Right lobe of liver (tissue), 6 donors: Measurements from ENCODE around the gene MPP2. TPM values are rescaled to one million over a fixed set of nuclear protein-coding genes. Genes with fewer than 3 reads are reported as not detected.

Experiments used
- ATAC-seq, 4 donors: fragments of 200-7000 bp; cut with Tn5 transposase; one replicate each; pipeline ENCODE4 v1.9.1; 2020; ENCODE audit warnings: mild to moderate bottlenecking in 4 of 4, moderate library complexity in 4 of 4
- DNase-seq, 3 donors: peaks; one replicate each; pipeline ENCODE4 v3.0.0-alpha.2; 2020
- H3K27ac ChIP-seq, 3 donors: fragments of 200-600 bp; one replicate each; pipeline ENCODE4 v1.8.0; 2022
- H3K27me3 ChIP-seq, 2 donors: fragments of 200-600 bp; one replicate each; pipeline ENCODE4 v1.8.0; 2022
- H3K36me3 ChIP-seq, 4 donors: fragments of 200-600 bp; sonication (generic) in 1 of 4; one replicate each; pipeline versions ENCODE4 v1.5.1 to v1.8.0; 2017 to 2022; ENCODE audit warnings: control low read depth in 1 of 4
- H3K4me1 ChIP-seq, 4 donors: fragments of 200-600 bp; sonication (generic) in 1 of 4; one replicate each; pipeline versions ENCODE4 v1.5.1 to v1.8.0; 2017 to 2022; ENCODE audit warnings: control low read depth in 1 of 4
- H3K4me3 ChIP-seq, 3 donors: fragments of 200-600 bp; one replicate each; pipeline ENCODE4 v1.8.0; 2022
- H3K9me3 ChIP-seq, 4 donors: fragments of 200-600 bp; sonication (generic) in 1 of 4; one replicate each; pipeline versions ENCODE4 v1.5.1 to v1.8.0; 2017 to 2022; ENCODE audit warnings: control low read depth in 1 of 4
- CTCF ChIP-seq, 4 donors: fragments of 200-600 bp in 3 of 4; fragments of 450-650 bp in 1 of 4; IDR thresholded peaks; one replicate each; pipeline versions ENCODE4 v1.5.1 to v1.8.0; 2016 to 2022; ENCODE audit warnings: antibody characterized with exemption in 4 of 4, mild to moderate bottlenecking in 2 of 4
- POLR2A ChIP-seq: fragments of 450-650 bp; IDR thresholded peaks from one replicate; pipeline ENCODE4 v1.6.1; 2017; ENCODE audit warnings: antibody characterized with exemption, mild to moderate bottlenecking
- WGBS: methylation state at CpG from one replicate; pipeline ENCODE4 v1.1.6; 2018; ENCODE audit warnings: low coverage, low lambda C conversion rate; ENCODE audit not compliant: insufficient coverage; ENCODE audit errors: missing lambda C conversion rate; 5-methylcytosine and 5-hydroxymethylcytosine counted together
- intact Hi-C, 2 donors: fragments of 100-400 bp; cut with DNase I; formaldehyde crosslinking; loops; one replicate each; pipeline versions ENCODE4 v1.11.2 to v1.14.1; 2022
- total RNA-seq, 6 experiments: library from RNA; depleted of rRNA in 2 of 6; stranded (reverse); fragments of >200 nt in 2 of 6; fragmentation: NEBNext Ultra II Directional in 3 of 6; extraction: Animal tissue kit (Norgen Biotek cat#: 25700) in 3 of 6; gene quantifications; one replicate each; pipeline versions ENCODE4 v1.1.0 to v1.2.4, GENCODE V29; 2016 to 2023
- donor health status: DM: no; HTN: yes; CAD: no.
- donor health status: DM: no; HTN: no; CAD: no.
- donor health status: DM: no; HTN: no; CAD: no.
- donor health status: DM: no; HTN: yes; CAD: no.
- donor health status: DM: no; HTN: yes; CAD: no.

MPP2 gene
- total RNA-seq, 6 experiments from 2014 or later: 0.13 to 1.2 (median 0.18) TPM; not detected in 3

DNA sequence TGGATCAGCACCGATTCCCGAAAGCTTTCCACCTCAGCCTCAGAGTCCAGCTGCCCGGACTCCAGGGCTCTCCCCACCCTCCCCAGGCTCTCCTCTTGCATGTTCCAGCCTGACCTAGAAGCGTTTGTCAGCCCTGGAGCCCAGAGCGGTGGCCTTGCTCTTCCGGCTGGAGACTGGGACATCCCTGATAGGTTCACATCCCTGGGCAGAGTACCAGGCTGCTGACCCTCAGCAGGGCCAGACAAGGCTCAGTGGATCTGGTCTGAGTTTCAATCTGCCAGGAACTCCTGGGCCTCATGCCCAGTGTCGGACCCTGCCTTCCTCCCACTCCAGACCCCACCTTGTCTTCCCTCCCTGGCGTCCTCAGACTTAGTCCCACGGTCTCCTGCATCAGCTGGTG, 45.4 kb downstream of the MPP2 start:
- peak in 1 of 3 donors; percentile 25 for DNase-seq

GRCh38 chr17:43860927-43861622, 46.3 kb downstream of the MPP2 start:
- TF ChIP-seq CTCF (IDR thresholded peaks at IDR 0.05) (no peak), POLR2A (no peak)
- no peaks in the 10 kb centered on the region for H3K36me3 ChIP-seq
- intact Hi-C loops: no loop called here
- no peak overlapping the region for H3K27ac ChIP-seq
- DNase-seq (peak in 1 of 3 donors; percentile 30), ATAC-seq (no peak)
- H3K4me1 ChIP-seq: no peaks in the 10 kb centered on the region
- H3K27me3 ChIP-seq: no peaks in the 10 kb centered on the region
- no peaks in the 10 kb centered on the region for H3K9me3 ChIP-seq
- 51% methylated on average over 6 of the region's 9 CpGs for WGBS
- no peak overlapping the region for H3K4me3 ChIP-seq

More for the DNA sequence above, 45.4 kb downstream of the MPP2 start:
- 77% methylated on average over 4 of the region's 9 CpGs for WGBS
- no peaks in the 10 kb centered on the region for H3K9me3 ChIP-seq
- no peak overlapping the region for H3K4me3 ChIP-seq
- no peak for ATAC-seq
- no peak for TF ChIP-seq POLR2A
- TF ChIP-seq CTCF (IDR thresholded peaks at IDR 0.05): no peak
- H3K27ac ChIP-seq: no peak overlapping the region
- no peaks in the 10 kb centered on the region for H3K27me3 ChIP-seq
- no peaks in the 10 kb centered on the region for H3K4me1 ChIP-seq
- intact Hi-C loops: no loop called here
- no peaks in the 10 kb centered on the region for H3K36me3 ChIP-seq

- 76% methylated on average over 4 of the region's 12 CpGs for WGBS
- DNase-seq: peak in 1 of 3 donors; percentile 33
These were observed 47.1 kb downstream of the MPP2 start for GRCh38 chr17:43860077-43860725.

GRCh38 chr17:43857957-43858600, 49.3 kb downstream of the MPP2 start:
- intact Hi-C loops: loop anchor here in 1 of 2 donors (10.0 kb wide), 1 partner anchor 173 kb away; no protein-coding TSS in a partner anchor
- no peak overlapping the region for H3K4me3 ChIP-seq
- TF ChIP-seq POLR2A (no peak), CTCF (IDR thresholded peaks at IDR 0.05) (no peak)
- H3K4me1 ChIP-seq: no peaks in the 10 kb centered on the region
- WGBS: 30% methylated on average over 7 of the region's 12 CpGs
- DNase-seq: peak in 1 of 3 donors; percentile 35
- no peaks in the 10 kb centered on the region for H3K9me3 ChIP-seq
- no peak overlapping the region for H3K27ac ChIP-seq
- no peaks in the 10 kb centered on the region for H3K36me3 ChIP-seq
- peak in 2 of 4 donors; percentile 37 to 42 for ATAC-seq
- H3K27me3 ChIP-seq: no peaks in the 10 kb centered on the region

More at GRCh38 chr17:43860077-43860725, 47.1 kb downstream of the MPP2 start:
- TF ChIP-seq POLR2A (no peak), CTCF (IDR thresholded peaks at IDR 0.05) (no peak)
- H3K27ac ChIP-seq: no peak overlapping the region
- no peaks in the 10 kb centered on the region for H3K36me3 ChIP-seq
- H3K9me3 ChIP-seq: no peaks in the 10 kb centered on the region
- no peak for ATAC-seq
- H3K27me3 ChIP-seq: no peaks in the 10 kb centered on the region
- no peaks in the 10 kb centered on the region for H3K4me1 ChIP-seq
- intact Hi-C loops: no loop called here
- no peak overlapping the region for H3K4me3 ChIP-seq
